Thymus (tissue), 11 donors: ENCODE results near the gene RAD51B. TPM values are rescaled to one million over a fixed set of nuclear protein-coding genes. Genes with fewer than 3 reads are reported as not detected.

Source experiments
- DNase-seq, 9 donors: peaks; one replicate each; pipeline ENCODE4 v3.0.0-alpha.2; 2013; ENCODE audit warnings: low spot score in 9 of 9, low read depth in 6 of 9, missing footprints in 1 of 9
- H3K27ac ChIP-seq, 2 donors: one replicate each; pipeline ENCODE4 v1.5.1; 2013; ENCODE audit warnings: control low read depth in 1 of 2, low read depth in 1 of 2, low read length in 1 of 2, mild to moderate bottlenecking in 1 of 2, moderate library complexity in 1 of 2
- H3K27me3 ChIP-seq, 2 donors: one replicate each; pipeline ENCODE4 v1.5.1; 2013; ENCODE audit warnings: low read length in 1 of 2; ENCODE audit not compliant: control insufficient read depth in 2 of 2, insufficient read depth in 1 of 2
- H3K36me3 ChIP-seq, 2 donors: one replicate each; pipeline ENCODE4 v1.5.1; 2013; ENCODE audit warnings: low read length in 1 of 2, mild to moderate bottlenecking in 1 of 2, moderate library complexity in 1 of 2; ENCODE audit not compliant: control insufficient read depth in 2 of 2, insufficient read depth in 2 of 2
- H3K4me1 ChIP-seq, 2 donors: one replicate each; pipeline ENCODE4 v1.5.1; 2013; ENCODE audit warnings: low read length in 2 of 2; ENCODE audit not compliant: control insufficient read depth in 2 of 2, insufficient read depth in 2 of 2
- H3K4me3 ChIP-seq, 2 donors: one replicate each; pipeline ENCODE4 v1.5.1; 2013; ENCODE audit warnings: low read length in 2 of 2, control low read depth in 1 of 2, mild to moderate bottlenecking in 1 of 2
- H3K9me3 ChIP-seq, 2 donors: one replicate each; pipeline ENCODE4 v1.5.1; 2013; ENCODE audit warnings: low read length in 1 of 2, mild to moderate bottlenecking in 1 of 2; ENCODE audit not compliant: control insufficient read depth in 2 of 2, insufficient read depth in 1 of 2
- whole genome bisulfite sequencing: extraction: QIAGEN DNeasy Blood & Tissue Kit; methylation state at CpG from one replicate; pipeline ENCODE4 v1.1.7; 2013; 5-methylcytosine and 5-hydroxymethylcytosine counted together
- polyA plus RNA-seq: library from polyadenylated mRNA; stranded (reverse); fragments of 200-250 nt; gene quantifications from one replicate; pipeline ENCODE4 v1.2.3, GENCODE V29; 2013
- total RNA-seq: library from RNA; stranded (reverse); fragments of 120-200 nt; gene quantifications from one replicate; pipeline ENCODE4 v1.2.4, GENCODE V29; 2013
- donor health status: healthy.

The RAD51B gene
- total and polyA plus RNA-seq, 2 donors = 7.8 to 17.8 TPM

- no peaks in the 10 kb centered on the region for H3K27me3 ChIP-seq
- H3K36me3 ChIP-seq = no peaks in the 10 kb centered on the region
- H3K27ac ChIP-seq = no peak overlapping the region
- no peak for DNase-seq
- WGBS = 98% methylated on average over 2 of the region's 2 CpGs
- no peak overlapping the region for H3K4me3 ChIP-seq
- no peaks in the 10 kb centered on the region for H3K9me3 ChIP-seq
- H3K4me1 ChIP-seq = peaks cover 2 to 6% of the 10 kb centered on the region in 2 donors
Observed at GRCh38 chr14:68542346-68542745, 722.8 kb downstream of the RAD51B start.

- H3K27ac ChIP-seq = peak overlapping the region in 1 of 2 donors; percentile 8
- H3K36me3 ChIP-seq = no peaks in the 10 kb centered on the region
- DNase-seq = no peak
- H3K27me3 ChIP-seq = no peaks in the 10 kb centered on the region
- peaks cover 2 to 17% of the 10 kb centered on the region in 2 donors for H3K4me1 ChIP-seq
- no peaks in the 10 kb centered on the region for H3K9me3 ChIP-seq
- WGBS = 90% methylated on average over 3 of the region's 3 CpGs
- no peak overlapping the region for H3K4me3 ChIP-seq
Observed at GRCh38 chr14:68543516-68543915, 723.9 kb downstream of the RAD51B start.

DNA sequence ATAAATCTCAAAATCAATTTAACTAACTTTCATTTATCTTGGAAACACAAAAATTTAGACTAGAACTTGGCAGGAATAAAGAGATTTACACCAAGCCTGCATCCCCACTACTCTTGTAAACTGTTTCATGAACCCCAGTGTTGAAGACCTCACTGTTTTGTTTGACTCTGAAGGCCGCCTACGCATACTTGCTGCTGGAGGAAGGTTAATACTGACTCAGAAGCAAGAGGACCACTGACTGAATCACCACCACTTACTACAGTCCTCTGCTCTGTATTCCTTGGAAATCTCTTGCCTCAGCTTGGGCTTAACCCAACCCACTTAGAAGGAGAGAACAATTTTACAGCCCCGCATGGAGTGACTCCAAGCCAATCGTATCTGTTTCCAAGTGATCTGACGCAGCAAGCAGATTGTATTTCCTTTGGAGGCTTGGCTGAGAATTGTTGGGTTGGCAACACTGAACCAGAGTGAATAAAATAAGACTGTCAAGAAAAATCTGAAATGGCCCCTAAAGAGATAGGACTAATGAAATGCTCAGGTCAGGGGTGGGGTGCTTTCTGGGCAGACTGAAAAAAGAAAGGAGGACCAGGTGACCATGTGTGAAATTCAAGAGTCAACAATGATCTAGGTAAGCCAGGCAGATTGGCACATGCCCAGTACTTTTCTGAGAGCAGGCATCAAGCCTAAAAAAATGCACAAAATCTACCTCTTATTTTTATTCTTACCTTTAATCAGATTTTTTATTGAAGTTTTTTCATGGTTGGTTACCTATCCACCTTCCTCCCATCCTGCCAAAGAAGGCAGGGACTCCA is 724.7 kb downstream of the RAD51B start:
- Histone ChIP-seq H3K9me3 (no peaks in the 10 kb centered on the region), H3K27me3 (no peaks in the 10 kb centered on the region), H3K4me1 (peaks cover 2 to 23% of the 10 kb centered on the region in 2 donors), H3K36me3 (no peaks in the 10 kb centered on the region), H3K27ac (peak overlapping the region; percentile 8 to 25), H3K4me3 (no peak overlapping the region)
- DNase-seq = no peak
- WGBS = 96% methylated on average over 5 of the region's 5 CpGs

- Histone ChIP-seq H3K9me3 (no peaks in the 10 kb centered on the region), H3K27ac (peak overlapping the region; percentile 76 to 81), H3K36me3 (no peaks in the 10 kb centered on the region), H3K4me1 (peaks cover 2 to 32% of the 10 kb centered on the region in 2 donors), H3K4me3 (no peak overlapping the region), H3K27me3 (no peaks in the 10 kb centered on the region)
- no peak for DNase-seq
- 98% methylated on average over 5 of the region's 5 CpGs for WGBS
Observed at GRCh38 chr14:68546839-68547238, 727.3 kb downstream of the RAD51B start.

GRCh38 chr14:68547305-68548193 is 728.0 kb downstream of the RAD51B start:
- H3K36me3 ChIP-seq = no peaks in the 10 kb centered on the region

GRCh38 chr14:68548194-68549076 is 728.9 kb downstream of the RAD51B start:
- H3K4me3 ChIP-seq = no peak overlapping the region

More at GRCh38 chr14:68547305-68548193, 728.0 kb downstream of the RAD51B start:
- H3K4me1 ChIP-seq = peaks cover 2 to 37% of the 10 kb centered on the region in 2 donors
- no peak for DNase-seq
- H3K4me3 ChIP-seq = no peak overlapping the region
- no peaks in the 10 kb centered on the region for H3K27me3 ChIP-seq
- H3K9me3 ChIP-seq = no peaks in the 10 kb centered on the region
- 94% methylated on average over 12 of the region's 12 CpGs for WGBS
- H3K27ac ChIP-seq = peak overlapping the region; percentile 76 to 81

DNA sequence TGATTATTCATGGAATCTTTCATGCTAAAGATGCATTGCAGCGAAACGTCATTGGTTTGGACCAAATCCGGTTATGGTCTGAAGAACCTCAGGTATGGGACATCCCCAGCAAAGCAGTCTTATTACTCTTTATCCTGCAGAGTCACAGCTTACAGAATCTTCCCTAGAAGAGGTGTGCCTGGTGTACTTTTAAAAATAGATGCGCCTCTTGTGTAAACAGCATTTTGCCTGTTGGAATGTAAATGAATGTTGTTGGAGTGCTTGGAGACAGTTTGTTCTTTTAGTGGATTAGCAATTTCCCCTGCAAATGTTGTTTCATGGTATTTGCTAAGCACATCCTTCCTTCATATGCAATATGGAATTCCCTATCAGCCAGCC is 730.7 kb downstream of the RAD51B start:
- Histone ChIP-seq H3K9me3 (no peaks in the 10 kb centered on the region), H3K27ac (peak overlapping the region in 1 of 2 donors; percentile 1), H3K4me1 (peaks cover 8 to 61% of the 10 kb centered on the region in 2 donors), H3K4me3 (no peak overlapping the region), H3K27me3 (no peaks in the 10 kb centered on the region), H3K36me3 (no peaks in the 10 kb centered on the region)
- no peak for DNase-seq
- 95% methylated on average over 4 of the region's 4 CpGs for WGBS

More at GRCh38 chr14:68548194-68549076, 728.9 kb downstream of the RAD51B start:
- Histone ChIP-seq H3K27me3 (no peaks in the 10 kb centered on the region), H3K36me3 (no peaks in the 10 kb centered on the region), H3K4me1 (peaks cover 2 to 43% of the 10 kb centered on the region in 2 donors), H3K27ac (peak overlapping the region; percentile 64 to 81), H3K9me3 (no peaks in the 10 kb centered on the region)
- WGBS = 93% methylated on average over 14 of the region's 14 CpGs
- no peak for DNase-seq

GRCh38 chr14:68551045-68551683 is 731.6 kb downstream of the RAD51B start:
- H3K27ac ChIP-seq = no peak overlapping the region
- no peaks in the 10 kb centered on the region for H3K9me3 ChIP-seq
- no peak for DNase-seq
- 96% methylated on average over 7 of the region's 7 CpGs for WGBS
- no peaks in the 10 kb centered on the region for H3K27me3 ChIP-seq
- no peaks in the 10 kb centered on the region for H3K36me3 ChIP-seq
- H3K4me3 ChIP-seq = no peak overlapping the region
- peaks cover 8 to 63% of the 10 kb centered on the region in 2 donors for H3K4me1 ChIP-seq
